NCI-H1694 treated with DMSO at 0.1 percent for 48 hours (cell line): ENCODE results near the gene VCL.
"Not testable (repeated sequence)": the region's sequence is repeated elsewhere in the genome, so short reads cannot be mapped to it uniquely, and the experiment has no call there.

Source experiments
- DNase-seq: peaks from one replicate; lab custom pipeline; 2025; lab: John Stamatoyannopoulos, UW

VCL gene

DNA sequence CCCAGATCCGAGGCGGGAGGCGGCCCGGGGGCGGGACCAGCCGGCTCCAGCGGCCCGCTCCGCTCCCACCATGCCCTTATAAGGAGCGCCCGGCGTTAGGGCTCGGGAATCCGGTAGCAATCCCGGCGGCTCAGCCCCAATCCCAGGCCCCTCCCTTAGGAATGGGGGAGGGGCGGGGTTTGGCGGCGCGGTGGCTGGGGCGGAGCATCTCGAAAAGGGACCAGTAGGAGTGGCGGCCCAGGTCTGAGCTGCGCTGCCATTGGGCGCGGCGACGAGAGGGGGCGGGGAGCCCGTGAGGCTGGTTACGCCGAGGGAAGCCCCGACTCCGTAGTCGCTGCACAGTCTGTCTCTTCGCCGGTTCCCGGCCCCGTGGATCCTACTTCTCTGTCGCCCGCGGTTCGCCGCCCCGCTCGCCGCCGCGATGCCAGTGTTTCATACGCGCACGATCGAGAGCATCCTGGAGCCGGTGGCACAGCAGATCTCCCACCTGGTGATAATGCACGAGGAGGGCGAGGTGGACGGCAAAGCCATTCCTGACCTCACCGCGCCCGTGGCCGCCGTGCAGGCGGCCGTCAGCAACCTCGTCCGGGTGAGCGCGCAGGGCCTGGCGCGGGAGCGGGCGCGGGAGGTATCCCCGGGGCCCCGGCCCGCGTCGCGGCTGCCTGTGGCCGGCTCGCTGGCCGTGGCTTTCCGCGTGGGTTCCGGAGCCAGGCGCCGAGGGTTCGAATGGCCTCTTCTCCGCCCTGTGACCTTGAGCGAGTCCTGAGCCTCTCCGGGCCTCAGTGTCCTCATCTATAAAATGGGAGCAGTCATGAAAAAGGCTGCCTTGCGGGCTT is at the start of gene VCL:
Gene VCL, plus strand, starts transcription at position 330 of the 836 bp plus-strand sequence. Its CDS starts 92 bp downstream, at position 422.
- DNase-seq = peak; percentile 93

DNA sequence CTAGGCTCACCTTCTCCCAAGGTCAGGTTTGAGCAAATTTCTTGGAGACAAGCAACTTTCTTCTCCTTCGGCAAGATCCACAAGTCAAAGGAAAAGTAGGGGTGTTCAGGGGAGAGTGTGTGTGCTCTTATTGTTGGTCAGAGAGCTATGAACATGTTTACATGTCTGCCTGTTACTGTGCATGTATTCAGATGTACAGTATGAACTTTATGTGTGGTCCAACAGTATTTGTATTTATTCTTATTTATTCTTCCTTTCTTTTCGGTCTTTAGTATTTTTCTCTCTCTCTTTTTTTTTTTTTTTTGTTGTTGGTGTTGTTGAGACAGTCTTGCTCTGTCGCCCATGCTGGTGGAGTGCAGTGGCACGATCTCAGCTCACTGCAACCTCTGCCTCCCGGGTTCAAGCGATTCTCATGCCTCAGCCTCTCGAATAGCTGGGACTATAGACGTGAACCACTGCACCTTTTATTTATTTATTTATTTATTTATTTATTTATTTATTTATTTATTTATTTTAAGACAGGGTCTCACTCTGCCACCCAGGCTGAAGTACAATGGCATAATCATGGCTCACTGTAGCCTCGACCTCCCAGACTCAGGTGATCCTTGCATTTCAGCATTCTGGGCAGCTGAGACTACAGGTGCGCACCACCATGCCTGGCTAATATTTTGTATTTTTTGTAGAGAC is 48.8 kb upstream of the VCL start:
- DNase-seq = no peak

- DNase-seq = no peak
Observed at GRCh38 chr10:73950155-73950948, 47.6 kb upstream of the VCL start.

GRCh38 chr10:73953665-73954064 is 44.3 kb upstream of the VCL start:
- no peak for DNase-seq

DNA sequence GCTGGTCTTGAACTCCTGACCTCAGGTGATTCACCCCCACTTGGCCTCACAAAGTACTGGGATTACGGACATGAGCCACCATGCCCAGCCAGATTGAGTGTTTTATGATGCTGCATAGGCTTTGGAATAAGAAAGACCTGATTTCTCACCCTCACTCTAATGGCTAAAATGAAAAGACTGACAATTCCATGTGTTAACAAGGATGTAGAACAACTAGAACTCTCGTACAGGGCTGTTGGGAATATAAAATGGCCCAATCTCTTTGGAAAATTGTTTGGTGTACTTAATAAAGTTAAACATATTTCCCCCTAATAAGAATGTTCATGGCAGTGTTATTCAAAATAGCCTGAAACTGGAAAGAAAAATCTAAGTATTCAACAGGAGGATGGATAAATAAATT is 43.2 kb upstream of the VCL start:
- DNase-seq = no peak

DNA sequence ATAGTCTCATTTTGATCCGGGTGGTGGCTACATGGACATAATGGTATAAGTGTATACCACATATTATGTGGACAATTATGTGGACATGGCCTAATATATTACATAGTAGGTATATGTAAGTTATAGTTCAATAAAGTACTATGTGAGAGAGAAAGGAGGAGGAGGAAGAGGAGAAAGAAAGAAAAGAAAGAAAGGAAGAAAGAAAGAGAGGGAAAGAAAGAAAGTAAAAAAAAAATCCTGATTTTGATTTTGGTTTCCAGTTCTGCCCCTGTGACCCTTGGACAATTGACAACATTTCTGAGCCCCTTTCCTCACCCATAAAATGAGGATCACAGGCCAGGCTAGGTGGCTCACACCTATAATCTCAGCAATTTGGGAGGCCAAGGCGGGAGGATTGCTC is 42.2 kb upstream of the VCL start:
- no peak for DNase-seq

GRCh38 chr10:73956476-73957359 is 41.2 kb upstream of the VCL start:
- no peak for DNase-seq

GRCh38 chr10:73959484-73960243 is 38.3 kb upstream of the VCL start:
- no peak for DNase-seq

- no peak for DNase-seq
Observed at GRCh38 chr10:73962386-73962785, 35.5 kb upstream of the VCL start.

DNA sequence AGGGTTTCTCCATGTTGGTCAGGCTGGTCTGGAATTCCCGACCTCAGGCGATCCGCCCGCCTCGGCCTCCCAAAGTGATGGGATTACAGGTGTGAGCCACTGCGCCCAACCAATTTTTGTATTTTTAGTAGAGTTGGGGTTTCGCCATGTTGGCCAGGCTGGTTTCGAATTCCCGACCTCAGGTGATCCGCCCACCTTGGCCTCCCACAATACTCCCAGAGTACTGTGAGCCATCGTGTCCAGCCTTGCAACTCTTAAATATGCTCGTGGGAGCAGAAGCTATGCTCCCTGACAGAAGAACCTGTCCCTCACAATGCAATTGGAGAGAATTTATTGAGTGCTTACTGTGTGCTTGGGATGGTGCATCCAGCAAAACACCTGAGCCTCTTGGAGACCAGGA is 34.4 kb upstream of the VCL start:
- DNase-seq = not testable (repeated sequence)

DNA sequence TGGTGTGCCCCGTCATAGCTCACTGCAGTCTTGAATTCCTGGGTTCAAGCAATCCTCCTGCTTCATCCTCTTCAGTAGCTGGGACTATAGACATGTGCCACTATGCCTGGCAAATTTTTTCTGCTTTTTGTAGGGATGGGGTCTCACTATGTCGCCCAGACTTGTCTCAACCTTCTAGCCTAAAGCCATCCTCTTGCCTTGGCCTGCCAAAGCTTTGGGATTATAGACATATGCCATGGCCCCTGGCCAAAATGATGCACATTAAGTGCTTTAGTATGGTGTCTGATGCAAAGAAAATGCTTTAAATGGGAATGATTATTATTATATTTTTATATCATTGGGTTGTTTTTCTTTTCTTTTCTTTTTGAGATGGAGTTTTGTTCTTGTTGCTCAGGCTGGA is 33.2 kb upstream of the VCL start:
- peak; percentile 22 for DNase-seq

DNA sequence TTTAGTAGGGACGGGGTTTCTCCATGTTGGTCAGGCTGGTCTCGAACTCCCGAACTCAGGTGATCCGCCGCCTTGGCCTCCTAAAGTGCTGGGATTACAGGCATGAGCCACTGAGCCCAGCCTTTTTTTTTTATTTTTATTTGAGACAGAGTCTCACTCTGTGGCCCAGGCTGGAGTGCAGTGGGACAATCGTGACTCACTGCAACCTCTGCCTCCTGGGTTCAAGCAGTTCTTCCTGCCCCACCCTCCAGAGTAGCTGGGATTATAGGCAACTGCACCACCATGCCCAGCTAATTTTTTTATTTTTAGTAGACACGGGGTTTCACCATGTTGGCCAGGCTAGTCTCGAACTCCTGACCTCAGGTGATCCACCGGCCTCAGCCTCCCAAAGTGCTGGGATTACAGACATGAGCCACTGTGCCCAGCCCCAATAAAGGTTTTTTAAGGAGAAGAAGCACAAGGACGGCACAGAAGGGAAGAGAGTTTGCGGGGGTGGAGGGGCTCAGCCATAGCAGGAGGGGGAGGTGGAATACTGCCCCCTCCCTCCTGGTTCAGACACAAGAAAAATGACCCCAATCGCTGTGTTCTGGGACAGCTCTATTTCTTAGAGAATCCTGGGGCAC is 32.5 kb upstream of the VCL start:
- not testable (repeated sequence) for DNase-seq

DNA sequence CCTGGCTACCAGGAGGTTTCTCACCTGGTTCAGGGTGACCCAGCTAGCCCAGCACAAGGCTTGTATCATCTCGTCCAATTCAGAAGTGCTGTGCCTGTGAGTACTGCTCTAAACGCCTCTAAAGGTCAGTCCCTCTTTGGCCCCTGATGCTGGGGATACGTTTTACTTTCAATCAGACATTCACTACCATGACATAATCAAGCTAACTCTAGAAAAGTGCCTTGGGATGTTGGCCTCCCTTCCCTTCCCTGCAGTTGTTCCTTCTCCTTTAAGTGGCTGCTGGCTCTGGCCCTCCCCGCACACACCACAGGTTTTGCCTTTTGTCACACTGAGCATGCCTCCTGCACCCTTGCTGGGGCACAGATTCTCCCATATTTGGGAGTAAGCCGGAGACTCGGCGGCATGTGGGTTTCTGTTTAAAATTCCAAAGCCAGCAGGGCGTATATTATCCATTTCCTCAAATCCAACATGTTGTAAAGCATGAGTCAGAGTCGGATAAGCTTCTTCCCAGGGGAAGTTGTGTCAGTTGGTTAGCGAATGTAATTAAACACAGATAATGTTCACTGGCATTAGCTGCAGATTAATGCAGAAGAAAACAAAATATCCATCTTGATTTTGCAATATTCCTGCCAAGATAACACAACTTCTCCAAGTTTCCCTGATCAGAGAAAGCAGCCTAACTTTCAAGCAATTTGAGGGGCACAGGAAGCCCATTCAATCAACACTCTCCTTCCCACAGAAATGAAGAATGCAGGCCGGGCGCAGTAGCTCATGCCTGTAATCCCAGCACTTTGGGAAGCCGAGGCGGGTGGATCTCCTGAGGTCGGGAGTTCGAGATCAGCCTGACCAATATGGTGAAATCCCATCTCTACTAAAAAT is 31.8 kb upstream of the VCL start:
- DNase-seq = peak; percentile 63

- DNase-seq = no peak
Observed at GRCh38 chr10:73967022-73967429, 30.9 kb upstream of the VCL start.

GRCh38 chr10:73967544-73967943 is 30.4 kb upstream of the VCL start:
- DNase-seq = no peak

DNA sequence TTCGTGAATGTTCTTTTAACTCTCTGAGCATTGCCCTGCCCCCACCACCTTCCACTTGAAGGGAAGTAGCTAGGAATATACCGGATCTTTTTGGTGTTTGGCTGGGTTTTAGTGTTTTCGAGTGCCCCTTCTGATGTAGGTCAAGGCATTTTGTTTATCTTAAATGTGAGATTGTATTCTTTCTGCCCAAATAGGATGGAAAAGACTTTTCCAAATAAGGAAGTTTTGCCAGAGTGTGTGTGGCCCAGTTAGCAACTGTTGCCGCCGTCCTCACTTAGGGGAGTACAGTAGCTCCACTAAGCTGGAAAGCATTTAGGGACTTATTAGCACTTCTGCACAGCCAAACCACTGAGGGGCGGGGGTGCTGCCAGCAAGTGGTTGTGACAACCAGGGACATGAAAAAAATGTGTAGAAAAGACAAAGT is 29.8 kb upstream of the VCL start:
- DNase-seq = no peak

DNA sequence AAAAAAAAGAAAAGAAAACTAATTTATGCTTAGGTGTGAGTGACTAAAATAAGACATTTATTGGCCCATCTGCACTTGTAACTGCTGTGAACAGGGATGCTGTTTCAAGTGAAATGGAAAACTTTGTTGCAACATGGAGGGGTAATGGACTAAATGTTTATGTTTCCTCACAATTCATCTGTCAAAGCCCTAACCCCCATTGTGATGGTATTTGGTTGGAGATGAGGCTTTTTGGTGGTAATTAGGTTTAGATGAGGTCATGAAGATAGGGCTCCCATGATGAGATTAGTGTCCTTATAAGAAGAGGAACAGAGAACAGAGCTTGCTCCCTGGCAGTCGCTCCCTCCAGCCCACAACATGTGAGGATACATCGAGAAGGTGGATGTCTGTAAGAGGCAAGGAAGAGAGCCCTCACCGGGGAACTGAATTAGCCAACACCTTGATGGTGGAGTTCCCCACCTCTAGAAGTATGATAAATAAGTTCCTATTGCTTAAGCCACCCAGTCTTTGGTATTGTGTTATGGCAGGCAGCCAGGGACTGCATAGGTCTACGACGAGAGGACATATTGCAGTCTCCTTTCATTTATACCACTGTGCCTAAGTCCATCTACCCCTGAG is 28.6 kb upstream of the VCL start:
- DNase-seq = no peak

- no peak for DNase-seq
Observed at GRCh38 chr10:73970845-73971244, 27.1 kb upstream of the VCL start.
